ENCODE measurements around the gene MYOT.
"Not testable (repeated sequence)": the region's sequence is repeated elsewhere in the genome, so short reads cannot be mapped to it uniquely, and the experiment has no call there.

The MYOT gene

GRCh38 chr5:137856916-137857862, 10.5 kb upstream of the MYOT start:
- no peak for DNase-seq (ENCODE audit: low spot score)

GRCh38 chr5:137858223-137858916, 9.3 kb upstream of the MYOT start:
- DNase-seq (ENCODE audit: low spot score): peak; percentile 58

- DNase-seq (ENCODE audit: low spot score): peak; percentile 77
These were observed 8.7 kb upstream of the MYOT start for GRCh38 chr5:137858954-137859353.

GRCh38 chr5:137862251-137862650, 5.4 kb upstream of the MYOT start:
- DNase-seq (ENCODE audit: low spot score): no peak

GRCh38 chr5:137863653-137864052, 4.0 kb upstream of the MYOT start:
- not testable (repeated sequence) for DNase-seq (ENCODE audit: low spot score)

- DNase-seq (ENCODE audit: low spot score): no peak
These were observed 895 bp upstream of the MYOT start for GRCh38 chr5:137866541-137867388.

GRCh38 chr5:137870647-137871339, 3.1 kb downstream of the MYOT start:
- DNase-seq (ENCODE audit: low spot score): no peak

- DNase-seq (ENCODE audit: low spot score): no peak
These were observed 3.9 kb downstream of the MYOT start for GRCh38 chr5:137871571-137871970.

- no peak for DNase-seq (ENCODE audit: low spot score)
These were observed 4.8 kb downstream of the MYOT start for GRCh38 chr5:137872466-137872865.

- DNase-seq (ENCODE audit: low spot score): no peak
These were observed 8.4 kb downstream of the MYOT start for GRCh38 chr5:137876101-137876500.

- peak; percentile 93 for DNase-seq (ENCODE audit: low spot score)
These were observed 12.7 kb downstream of the MYOT start for GRCh38 chr5:137880313-137880712.

- DNase-seq (ENCODE audit: low spot score): no peak
These were observed 20.2 kb downstream of the MYOT start for GRCh38 chr5:137887831-137888230.

- DNase-seq (ENCODE audit: low spot score): no peak
These were observed 20.8 kb downstream of the MYOT start for GRCh38 chr5:137888466-137888862.

- DNase-seq (ENCODE audit: low spot score): peak; percentile 84
These were observed 21.5 kb downstream of the MYOT start, which contains the start of gene PKD2L2 for GRCh38 chr5:137888863-137889759. Gene PKD2L2, plus strand, starts transcription at chr5:137889457. Its CDS starts 35 bp downstream, at chr5:137889492.

- no peak for DNase-seq (ENCODE audit: low spot score)
These were observed 23.2 kb downstream of the MYOT start for GRCh38 chr5:137890845-137891244.

- DNase-seq (ENCODE audit: low spot score): no peak
These were observed 24.2 kb downstream of the MYOT start for GRCh38 chr5:137891849-137892248.

GRCh38 chr5:137894586-137894985, 26.9 kb downstream of the MYOT start:
- DNase-seq (ENCODE audit: low spot score): no peak

GRCh38 chr5:137896560-137896959, 28.9 kb downstream of the MYOT start:
- DNase-seq (ENCODE audit: low spot score): no peak

GRCh38 chr5:137899493-137899892, 31.8 kb downstream of the MYOT start:
- DNase-seq (ENCODE audit: low spot score): no peak
